ENCODE results near the gene CYSTM1. TPM values are rescaled to one million over a fixed set of nuclear protein-coding genes. Genes with fewer than 3 reads are reported as not detected.

Gene CYSTM1
- total RNA-seq, 2 experiments from 2014 or later: 21.4 to 36.7 TPM

GRCh38 chr5:140255460-140256157, 80.6 kb downstream of the CYSTM1 start:
- Histone ChIP-seq H2AFZ (ENCODE audit: low read length) (no peak overlapping the region), H3K79me2 (ENCODE audit: insufficient read depth, low read depth, low read length) (no peaks in the 10 kb centered on the region), H3K4me3 (ENCODE audit: low read depth, low read length, poor library complexity, severe bottlenecking) (no peak overlapping the region), H3K4me2 (ENCODE audit: low read length) (no peak overlapping the region), H4K20me1 (ENCODE audit: insufficient read depth, low read length) (no peaks in the 10 kb centered on the region), H3K4me1 (ENCODE audit: insufficient read depth, low read length, poor library complexity, severe bottlenecking) (peaks cover 21% of the 10 kb centered on the region), H3K36me3 (ENCODE audit: insufficient read depth, low read length) (peaks cover 37% of the 10 kb centered on the region), H3K9me3 (ENCODE audit: low read length) (0 out of 2 replicates have a peak, but pooled peaks cover 4% of the 10 kb centered on the region), H3K27ac (ENCODE audit: low read depth, low read length, poor library complexity, severe bottlenecking) (no peak overlapping the region), H3K9me2 (ENCODE audit: insufficient read depth, low read length) (no peaks in the 10 kb centered on the region)
- BruUV-seq (replicated peaks): no TSS peak
- CTCF ChIA-PET (ENCODE audit: unreplicated experiment): no interaction called here
- intact Hi-C loops (cut with micrococcal nuclease; ENCODE audit: unreplicated experiment): no loop called here
- POLR2A ChIA-PET: interaction anchor here (1.7 to 2.8 kb wide), 2 partner anchors 11 to 25 kb away, joined by 4 to 11 read pairs; no protein-coding TSS in a partner anchor
- no peak for DNase-seq (ENCODE audit: low spot score)
- TF ChIP-seq, protein P1, sequence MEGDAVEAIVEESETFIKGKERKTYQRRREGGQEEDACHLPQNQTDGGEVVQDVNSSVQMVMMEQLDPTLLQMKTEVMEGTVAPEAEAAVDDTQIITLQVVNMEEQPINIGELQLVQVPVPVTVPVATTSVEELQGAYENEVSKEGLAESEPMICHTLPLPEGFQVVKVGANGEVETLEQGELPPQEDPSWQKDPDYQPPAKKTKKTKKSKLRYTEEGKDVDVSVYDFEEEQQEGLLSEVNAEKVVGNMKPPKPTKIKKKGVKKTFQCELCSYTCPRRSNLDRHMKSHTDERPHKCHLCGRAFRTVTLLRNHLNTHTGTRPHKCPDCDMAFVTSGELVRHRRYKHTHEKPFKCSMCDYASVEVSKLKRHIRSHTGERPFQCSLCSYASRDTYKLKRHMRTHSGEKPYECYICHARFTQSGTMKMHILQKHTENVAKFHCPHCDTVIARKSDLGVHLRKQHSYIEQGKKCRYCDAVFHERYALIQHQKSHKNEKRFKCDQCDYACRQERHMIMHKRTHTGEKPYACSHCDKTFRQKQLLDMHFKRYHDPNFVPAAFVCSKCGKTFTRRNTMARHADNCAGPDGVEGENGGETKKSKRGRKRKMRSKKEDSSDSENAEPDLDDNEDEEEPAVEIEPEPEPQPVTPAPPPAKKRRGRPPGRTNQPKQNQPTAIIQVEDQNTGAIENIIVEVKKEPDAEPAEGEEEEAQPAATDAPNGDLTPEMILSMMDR (conservative IDR thresholded peaks at IDR 0.05; ENCODE audit: low read length): no peak
- no peak for TF ChIP-seq EZH2phosphoT487 (IDR thresholded peaks at IDR 0.05; ENCODE audit: borderline replicate concordance, low read depth, low read length)

- no peak for TF ChIP-seq EZH2phosphoT487 (IDR thresholded peaks at IDR 0.05; ENCODE audit: borderline replicate concordance, low read depth, low read length)
- TF ChIP-seq, protein P1 (conservative IDR thresholded peaks at IDR 0.05; ENCODE audit: low read length): no peak
- Histone ChIP-seq H3K36me3 (ENCODE audit: insufficient read depth, low read length) (peaks cover 36% of the 10 kb centered on the region), H3K4me3 (ENCODE audit: low read depth, low read length, poor library complexity, severe bottlenecking) (no peak overlapping the region), H3K9me2 (ENCODE audit: insufficient read depth, low read length) (no peaks in the 10 kb centered on the region), H3K4me2 (ENCODE audit: low read length) (no peak overlapping the region), H3K27ac (ENCODE audit: low read depth, low read length, poor library complexity, severe bottlenecking) (no peak overlapping the region), H3K9me3 (ENCODE audit: low read length) (0 out of 2 replicates have a peak, but pooled peaks cover 4% of the 10 kb centered on the region), H3K79me2 (ENCODE audit: insufficient read depth, low read depth, low read length) (no peaks in the 10 kb centered on the region), H2AFZ (ENCODE audit: low read length) (no peak overlapping the region), H4K20me1 (ENCODE audit: insufficient read depth, low read length) (no peaks in the 10 kb centered on the region), H3K4me1 (ENCODE audit: insufficient read depth, low read length, poor library complexity, severe bottlenecking) (peaks cover 10% of the 10 kb centered on the region)
- no peak for DNase-seq (ENCODE audit: low spot score)
- CTCF ChIA-PET (ENCODE audit: unreplicated experiment): interaction anchor here (0.8 kb wide), 1 partner anchor 11 kb away, joined by 3 read pairs; no protein-coding TSS in a partner anchor
- BruUV-seq (replicated peaks): no TSS peak
- POLR2A ChIA-PET: interaction anchor here (0.6 to 2.8 kb wide), 9 partner anchors 8 to 1944 kb away, joined by 3 to 11 read pairs (median 4); no protein-coding TSS in a partner anchor
- intact Hi-C loops (cut with micrococcal nuclease; ENCODE audit: unreplicated experiment): no loop called here
Measured at GRCh38 chr5:140256726-140257125, 81.7 kb downstream of the CYSTM1 start.

- TF ChIP-seq, protein P1 (conservative IDR thresholded peaks at IDR 0.05; ENCODE audit: low read length): no peak
- TF ChIP-seq EZH2phosphoT487 (IDR thresholded peaks at IDR 0.05; ENCODE audit: borderline replicate concordance, low read depth, low read length): no peak
Measured at GRCh38 chr5:140258016-140258415, 83.0 kb downstream of the CYSTM1 start.

More at GRCh38 chr5:140258016-140258415, 83.0 kb downstream of the CYSTM1 start:
- H3K27ac ChIP-seq (ENCODE audit: low read depth, low read length, poor library complexity, severe bottlenecking): no peak overlapping the region
- intact Hi-C loops (cut with micrococcal nuclease; ENCODE audit: unreplicated experiment): no loop called here
- peaks cover 44% of the 10 kb centered on the region for H3K36me3 ChIP-seq (ENCODE audit: insufficient read depth, low read length)
- no peak overlapping the region for H3K4me2 ChIP-seq (ENCODE audit: low read length)
- no peak overlapping the region for H2AFZ ChIP-seq (ENCODE audit: low read length)
- no peak overlapping the region for H3K4me3 ChIP-seq (ENCODE audit: low read depth, low read length, poor library complexity, severe bottlenecking)
- H3K4me1 ChIP-seq (ENCODE audit: insufficient read depth, low read length, poor library complexity, severe bottlenecking): no peaks in the 10 kb centered on the region
- 0 out of 2 replicates have a peak, but pooled peaks cover 4% of the 10 kb centered on the region for H3K9me3 ChIP-seq (ENCODE audit: low read length)
- no TSS peak for BruUV-seq (replicated peaks)
- ChIA-PET CTCF (ENCODE audit: unreplicated experiment) (no interaction called here), POLR2A (interaction anchor here (0.7 to 2.8 kb wide), 7 partner anchors 8 to 311 kb away, joined by 5 to 11 read pairs (median 6); no protein-coding TSS in a partner anchor)
- H4K20me1 ChIP-seq (ENCODE audit: insufficient read depth, low read length): no peaks in the 10 kb centered on the region
- no peaks in the 10 kb centered on the region for H3K9me2 ChIP-seq (ENCODE audit: insufficient read depth, low read length)
- DNase-seq (ENCODE audit: low spot score): no peak
- H3K79me2 ChIP-seq (ENCODE audit: insufficient read depth, low read depth, low read length): no peaks in the 10 kb centered on the region
